Spleen (tissue), 11 donors: ENCODE measurements around the gene SPATA16. TPM values are rescaled to one million over a fixed set of nuclear protein-coding genes. Genes with fewer than 3 reads are reported as not detected.
"Not testable (repeated sequence)": the region's sequence is repeated elsewhere in the genome, so short reads cannot be mapped to it uniquely, and the experiment has no call there.

Experiments used
- DNase-seq: peaks from one replicate; pipeline ENCODE4 v3.0.0-alpha.2; 2020
- H3K27ac ChIP-seq, 8 donors: fragments of 200-600 bp; sonication (generic) in 7 of 8; 1 replicate in 4 of 8; 2 replicates in 4 of 8; pipeline versions ENCODE4 v1.5.0 to v1.8.0; 2016 to 2021; ENCODE audit warnings: inconsistent platforms in 4 of 8, mild to moderate bottlenecking in 4 of 8, moderate library complexity in 1 of 8
- H3K27me3 ChIP-seq, 7 donors: fragments of 200-600 bp; sonication (generic) in 6 of 7; replicated peaks in 1 of 7; 1 replicate in 4 of 7; 2 replicates in 3 of 7; pipeline versions ENCODE4 v1.5.0 to v1.8.0; 2016 to 2021; ENCODE audit warnings: inconsistent platforms in 3 of 7, mild to moderate bottlenecking in 1 of 7
- H3K36me3 ChIP-seq, 6 donors: fragments of 200-600 bp; sonication (generic) in 5 of 6; 1 replicate in 4 of 6; 2 replicates in 2 of 6; pipeline versions ENCODE4 v1.5.0 to v1.8.0; 2016 to 2021; ENCODE audit warnings: inconsistent platforms in 2 of 6
- H3K4me1 ChIP-seq, 6 donors: fragments of 200-600 bp; sonication (generic) in 5 of 6; 1 replicate in 3 of 6; 2 replicates in 3 of 6; pipeline versions ENCODE4 v1.5.0 to v1.8.0; 2016 to 2021; ENCODE audit warnings: inconsistent platforms in 3 of 6
- H3K4me3 ChIP-seq, 8 donors: fragments of 200-600 bp; sonication (generic) in 7 of 8; 1 replicate in 4 of 8; 2 replicates in 4 of 8; pipeline versions ENCODE4 v1.5.0 to v1.8.0; 2016 to 2021; ENCODE audit warnings: inconsistent platforms in 4 of 8, mild to moderate bottlenecking in 4 of 8, moderate library complexity in 2 of 8
- H3K9me3 ChIP-seq, 8 donors: fragments of 200-600 bp; sonication (generic) in 7 of 8; 1 replicate in 4 of 8; 2 replicates in 4 of 8; pipeline versions ENCODE4 v1.5.0 to v1.8.0; 2016 to 2021; ENCODE audit warnings: inconsistent platforms in 4 of 8
- POLR2A ChIP-seq, 3 donors: fragments of 450-650 bp; IDR thresholded peaks; one replicate each; pipeline ENCODE4 v1.5.1; 2017; ENCODE audit warnings: antibody characterized with exemption in 3 of 3, mild to moderate bottlenecking in 1 of 3
- POLR2AphosphoS5 ChIP-seq, 3 donors: sonication (generic); formaldehyde crosslinking; IDR thresholded peaks; one replicate each; pipeline ENCODE4 v1.5.1; 2017; ENCODE audit warnings: antibody characterized with exemption in 3 of 3
- WGBS, 5 donors: extraction: QIAGEN DNeasy Blood & Tissue Kit in 3 of 5; methylation state at CpG; one replicate each; pipeline versions ENCODE4 v1.1.5 to v1.1.7; 2013 to 2018; 5-methylcytosine and 5-hydroxymethylcytosine counted together
- intact Hi-C: fragments of 100-400 bp; cut with DNase I; formaldehyde crosslinking; loops from one replicate; pipeline ENCODE4 v1.15.0; 2023; ENCODE audit warnings: low total_unique reads
- polyA plus RNA-seq, 3 donors: library from polyadenylated mRNA; stranded (reverse); fragments of 200-250 nt; gene quantifications; one replicate each; pipeline ENCODE4 v1.2.1, GENCODE V29; 2013
- total RNA-seq, 7 donors: library from RNA; depleted of rRNA in 3 of 7; stranded (reverse); fragments of >200 nt in 3 of 7; fragmentation: NEBNext Ultra II Directional in 4 of 7; extraction: Animal tissue kit (Norgen Biotek cat#: 25700) in 4 of 7; gene quantifications; one replicate each; pipeline versions ENCODE4 v1.1.0 to v1.2.1, GENCODE V29; 2016 to 2021
- TF ChIP-seq, protein P1 (sequence below), 11 experiments: fragments of 200-600 bp in 7 of 11; fragments of 450-650 bp in 4 of 11; sonication (generic) in 4 of 11; IDR thresholded peaks in 8 of 11; conservative IDR thresholded peaks in 3 of 11; 1 replicate in 7 of 11; 2 replicates in 4 of 11; pipeline versions ENCODE4 v1.4.0 to v1.8.0; 2016 to 2021; ENCODE audit warnings: antibody characterized with exemption in 11 of 11, inconsistent platforms in 4 of 11, mild to moderate bottlenecking in 1 of 11
- donor health status: healthy with polysubstance abuse.
- donor health status: DM: no; HTN: no; CAD: no; lungs with moderate emphysema.
- donor health status: DM: no; HTN: no; CAD: no.
- donor health status: Bipolar disorder and iron deficiency.
- donor health status: healthy.
- donor health status: DM: no; HTN: no; CAD: no.
- donor health status: DM: yes; HTN: yes; CAD: no.

The SPATA16 gene
- total and polyA plus RNA-seq, 10 donors = not detected

DNA sequence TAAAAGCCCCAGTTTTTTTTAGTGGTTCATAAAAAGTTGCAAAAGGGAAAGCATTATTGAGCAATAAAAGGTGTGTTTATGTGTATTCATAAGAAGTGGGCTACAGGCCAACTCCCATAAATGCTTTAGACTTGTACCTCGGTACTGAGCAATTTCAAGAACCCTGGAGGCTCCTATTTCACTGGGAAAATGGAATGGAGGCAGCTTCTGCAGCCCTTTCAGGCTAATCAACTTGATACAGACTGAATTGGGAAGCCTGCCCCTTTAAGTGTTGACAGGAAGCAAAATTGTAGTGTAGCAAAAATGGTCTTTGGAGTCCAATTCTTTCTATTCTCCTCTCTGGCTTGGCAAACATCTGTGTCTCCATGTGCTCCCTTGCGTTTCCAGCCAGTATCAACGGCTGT lies 271.7 kb downstream of the SPATA16 start:
- H3K36me3 ChIP-seq = no peaks in the 10 kb centered on the region
- no peak overlapping the region for H3K27ac ChIP-seq
- peaks cover 0 to 16% (median 0%) of the 10 kb centered on the region in 6 donors for H3K4me1 ChIP-seq
- H3K4me3 ChIP-seq = no peak overlapping the region
- intact Hi-C loops = no loop called here
- H3K27me3 ChIP-seq = no peaks in the 10 kb centered on the region
- no peak for DNase-seq
- TF ChIP-seq, protein P1, sequence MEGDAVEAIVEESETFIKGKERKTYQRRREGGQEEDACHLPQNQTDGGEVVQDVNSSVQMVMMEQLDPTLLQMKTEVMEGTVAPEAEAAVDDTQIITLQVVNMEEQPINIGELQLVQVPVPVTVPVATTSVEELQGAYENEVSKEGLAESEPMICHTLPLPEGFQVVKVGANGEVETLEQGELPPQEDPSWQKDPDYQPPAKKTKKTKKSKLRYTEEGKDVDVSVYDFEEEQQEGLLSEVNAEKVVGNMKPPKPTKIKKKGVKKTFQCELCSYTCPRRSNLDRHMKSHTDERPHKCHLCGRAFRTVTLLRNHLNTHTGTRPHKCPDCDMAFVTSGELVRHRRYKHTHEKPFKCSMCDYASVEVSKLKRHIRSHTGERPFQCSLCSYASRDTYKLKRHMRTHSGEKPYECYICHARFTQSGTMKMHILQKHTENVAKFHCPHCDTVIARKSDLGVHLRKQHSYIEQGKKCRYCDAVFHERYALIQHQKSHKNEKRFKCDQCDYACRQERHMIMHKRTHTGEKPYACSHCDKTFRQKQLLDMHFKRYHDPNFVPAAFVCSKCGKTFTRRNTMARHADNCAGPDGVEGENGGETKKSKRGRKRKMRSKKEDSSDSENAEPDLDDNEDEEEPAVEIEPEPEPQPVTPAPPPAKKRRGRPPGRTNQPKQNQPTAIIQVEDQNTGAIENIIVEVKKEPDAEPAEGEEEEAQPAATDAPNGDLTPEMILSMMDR (IDR thresholded peaks at IDR 0.05 in 8 of 11, conservative IDR thresholded peaks at IDR 0.05 in 3 of 11) = no peak
- no peak for TF ChIP-seq POLR2AphosphoS5 (IDR thresholded peaks at IDR 0.05)
- no peak for TF ChIP-seq POLR2A (IDR thresholded peaks at IDR 0.05)
- WGBS, 5 donors = 44 to 63% (median 49%) methylated on average over 3 of the region's 3 CpGs
- H3K9me3 ChIP-seq = no peaks in the 10 kb centered on the region

GRCh38 chr3:172868582-172869200 lies 272.3 kb downstream of the SPATA16 start:
- 89 to 95% (median 91%) methylated on average over 2 of the region's 2 CpGs for WGBS, 5 donors
- Histone ChIP-seq H3K4me1 (peaks cover 0 to 16% (median 0%) of the 10 kb centered on the region in 6 donors), H3K27ac (no peak overlapping the region), H3K27me3 (no peaks in the 10 kb centered on the region), H3K9me3 (no peaks in the 10 kb centered on the region), H3K36me3 (no peaks in the 10 kb centered on the region), H3K4me3 (no peak overlapping the region)
- intact Hi-C loops = no loop called here
- DNase-seq = no peak
- TF ChIP-seq POLR2AphosphoS5 (IDR thresholded peaks at IDR 0.05) = no peak
- TF ChIP-seq, protein P1 (IDR thresholded peaks at IDR 0.05 in 8 of 11, conservative IDR thresholded peaks at IDR 0.05 in 3 of 11) = no peak
- TF ChIP-seq POLR2A (IDR thresholded peaks at IDR 0.05) = no peak

DNA sequence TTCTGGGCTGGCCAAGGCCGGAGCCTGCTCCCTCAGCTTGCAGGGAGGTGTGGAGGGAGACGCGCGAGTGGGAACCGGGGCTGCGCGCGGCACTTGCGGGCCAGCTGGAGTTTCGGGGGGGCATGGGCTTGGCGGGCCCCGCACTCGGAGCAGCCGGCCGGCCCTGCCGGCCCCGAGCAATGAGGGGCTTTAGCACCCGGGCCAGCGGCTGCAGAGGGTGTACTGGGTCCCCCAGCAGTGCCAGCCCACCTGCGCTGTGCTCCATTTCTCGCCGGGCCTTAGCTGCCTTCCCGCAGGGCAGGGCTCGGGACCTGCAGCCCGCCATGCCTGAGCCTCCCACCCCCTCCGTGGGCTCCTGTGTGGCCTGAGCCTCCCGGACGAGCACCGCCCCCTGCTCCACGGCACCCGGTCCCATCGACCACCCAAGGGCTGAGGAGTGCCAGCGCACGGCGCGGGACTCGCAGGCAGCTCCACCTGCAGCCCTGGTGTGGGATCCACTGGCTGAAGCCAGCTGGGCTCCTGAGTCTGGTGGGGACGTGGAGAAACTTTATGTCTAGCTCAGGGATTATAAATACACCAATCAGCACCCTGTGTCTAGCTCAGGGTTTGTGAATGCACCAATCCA lies 274.2 kb downstream of the SPATA16 start:
- H3K36me3 ChIP-seq, H3K27ac ChIP-seq, DNase-seq, H3K27me3 ChIP-seq, H3K9me3 ChIP-seq, intact Hi-C loops, H3K4me3 ChIP-seq: not testable (repeated sequence)
- peaks cover 0 to 16% (median 0%) of the 10 kb centered on the region in 6 donors for H3K4me1 ChIP-seq
- WGBS, 5 donors = 93 to 97% (median 95%) methylated on average over 24 to 38 of the region's 38 CpGs

- H3K27me3 ChIP-seq = no peaks in the 10 kb centered on the region
- H3K4me3 ChIP-seq = no peak overlapping the region
- H3K27ac ChIP-seq = no peak overlapping the region
- H3K4me1 ChIP-seq = no peaks in the 10 kb centered on the region
- intact Hi-C loops = no loop called here
- TF ChIP-seq POLR2A (IDR thresholded peaks at IDR 0.05) (no peak), POLR2AphosphoS5 (IDR thresholded peaks at IDR 0.05) (no peak)
- TF ChIP-seq, protein P1 (IDR thresholded peaks at IDR 0.05 in 8 of 11, conservative IDR thresholded peaks at IDR 0.05 in 3 of 11) = no peak
- no peak for DNase-seq
- 83 to 95% (median 88%) methylated on average over 2 of the region's 2 CpGs for WGBS, 5 donors
- no peaks in the 10 kb centered on the region for H3K9me3 ChIP-seq
- no peaks in the 10 kb centered on the region for H3K36me3 ChIP-seq
Measured at GRCh38 chr3:172859041-172859440, 282.0 kb downstream of the SPATA16 start.
